ENCODE data around the gene PSME3.

PSME3 gene

GRCh38 chr17:42832934-42833766 lies at the start of gene PSME3:
TSS of gene PSME3 (plus strand) at chr17:42833397. CDS start at chr17:42833632, 235 bp downstream.
- peak; percentile 86 for DNase-seq (ENCODE audit: low read depth)

- DNase-seq (ENCODE audit: low read depth) = no peak
Observed at GRCh38 chr17:42783791-42784138, 49.4 kb upstream of the PSME3 start.

- no peak for DNase-seq (ENCODE audit: low read depth)
Observed at GRCh38 chr17:42784409-42784808, 48.8 kb upstream of the PSME3 start.

- DNase-seq (ENCODE audit: low read depth) = no peak
Observed at GRCh38 chr17:42784811-42785592, 48.2 kb upstream of the PSME3 start.

GRCh38 chr17:42787266-42787665 lies 45.9 kb upstream of the PSME3 start:
- no peak for DNase-seq (ENCODE audit: low read depth)

GRCh38 chr17:42791948-42792347 lies 41.2 kb upstream of the PSME3 start:
- DNase-seq (ENCODE audit: low read depth) = no peak

- no peak for DNase-seq (ENCODE audit: low read depth)
Observed at GRCh38 chr17:42792545-42792944, 40.7 kb upstream of the PSME3 start.

- DNase-seq (ENCODE audit: low read depth) = no peak
Observed at GRCh38 chr17:42795061-42795460, 38.1 kb upstream of the PSME3 start.

GRCh38 chr17:42795465-42795864 lies 37.7 kb upstream of the PSME3 start:
- no peak for DNase-seq (ENCODE audit: low read depth)

- DNase-seq (ENCODE audit: low read depth) = no peak
Observed at GRCh38 chr17:42796066-42796758, 37.0 kb upstream of the PSME3 start.

GRCh38 chr17:42797067-42798007 lies 35.9 kb upstream of the PSME3 start:
- no peak for DNase-seq (ENCODE audit: low read depth)

GRCh38 chr17:42798011-42798382 lies 35.2 kb upstream of the PSME3 start:
- DNase-seq (ENCODE audit: low read depth) = no peak

GRCh38 chr17:42798383-42799380 lies 34.5 kb upstream of the PSME3 start, which contains the start of the genes CNTD1 and COA3:
TSS of gene CNTD1 (plus strand) at chr17:42798861. CDS start at chr17:42799068, 207 bp downstream.
TSS of gene COA3 (minus strand) at chr17:42798704. CDS start at chr17:42798681, 23 bp downstream.
- DNase-seq (ENCODE audit: low read depth) = peak; percentile 82

GRCh38 chr17:42803074-42803883 lies 29.9 kb upstream of the PSME3 start:
- DNase-seq (ENCODE audit: low read depth) = no peak

GRCh38 chr17:42804918-42805367 lies 28.3 kb upstream of the PSME3 start:
- DNase-seq (ENCODE audit: low read depth) = no peak

- no peak for DNase-seq (ENCODE audit: low read depth)
Observed at GRCh38 chr17:42806249-42806648, 26.9 kb upstream of the PSME3 start.

- DNase-seq (ENCODE audit: low read depth) = no peak
Observed at GRCh38 chr17:42809250-42809649, 23.9 kb upstream of the PSME3 start.

GRCh38 chr17:42814633-42815399 lies 18.4 kb upstream of the PSME3 start:
- DNase-seq (ENCODE audit: low read depth) = no peak

Measured in activated T-cell treated with anti-CD3 and anti-CD28 coated beads for 48 hours (primary cell).